Frontal cortex (tissue), 4 donors: ENCODE measurements around the gene SCIN. TPM values are rescaled to one million over a fixed set of nuclear protein-coding genes. Genes with fewer than 3 reads are reported as not detected.
A peak's percentile ranks its signal among the peaks of the same experiment; 100 is the strongest.

ENCODE experiments used
- DNase-seq, 2 donors: peaks; one replicate each; pipeline ENCODE4 v3.0.0; 2012; ENCODE audit warnings: low spot score in 2 of 2
- FAIRE-seq: peaks from 2 replicates; lab custom pipeline; 2012; peaks lifted over from hg19 to GRCh38; lab: Jason Lieb, UNC
- total RNA-seq: library from RNA; depleted of rRNA; stranded (reverse); fragments of >200 nt; gene quantifications from one replicate; pipeline ENCODE4 v1.2.3, GENCODE V29; 2014
- donor health status: control.
- donor health status: control.
- donor health status: control.

Gene SCIN
- total RNA-seq, 1 donor from 2014 or later, result 1.6 TPM

GRCh38 chr7:12601302-12601869 lies 30.9 kb downstream of the SCIN start:
- DNase-seq (no peak), FAIRE-seq (no peak)

GRCh38 chr7:12607134-12607533 lies 36.6 kb downstream of the SCIN start:
- DNase-seq (no peak), FAIRE-seq (no peak)

DNA sequence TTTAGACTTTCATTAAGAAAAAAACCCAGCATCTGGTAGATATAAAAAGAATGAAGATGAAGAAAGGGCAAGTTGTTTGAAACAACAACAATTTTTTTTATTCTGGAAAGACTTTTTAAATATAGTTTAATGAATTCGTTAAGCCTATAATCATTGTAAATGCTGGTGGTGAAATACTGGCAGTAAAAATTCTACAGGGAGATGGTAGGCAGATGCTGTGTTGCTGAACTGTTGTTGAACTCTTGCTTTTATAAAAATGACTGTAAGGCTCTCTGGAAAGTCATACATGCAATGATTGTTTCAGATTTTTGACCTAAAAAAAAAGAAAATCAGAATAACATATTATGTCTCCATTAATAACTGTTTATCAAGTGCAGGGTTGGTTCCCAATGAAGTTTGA lies 39.0 kb downstream of the SCIN start:
- no peak for DNase-seq
- FAIRE-seq, result no peak

DNA sequence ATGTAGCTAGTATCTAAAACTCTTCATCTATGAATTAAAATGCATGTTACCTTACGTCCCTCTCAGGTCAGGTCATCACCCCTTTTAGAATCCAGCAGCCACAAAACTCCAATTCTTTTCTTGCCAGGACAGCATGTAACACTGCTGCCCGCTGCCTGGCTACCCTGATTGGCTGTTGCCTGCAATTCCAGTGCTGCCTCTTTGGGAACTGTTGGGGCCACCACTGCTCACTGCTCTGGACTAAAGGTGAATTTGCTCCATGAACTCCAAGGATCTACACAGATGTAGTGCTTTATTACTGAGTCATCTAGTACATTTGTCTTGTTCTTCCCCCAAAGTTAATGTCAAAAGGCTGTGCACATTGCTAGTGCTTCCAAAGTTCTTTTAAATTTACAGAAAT lies 40.4 kb downstream of the SCIN start:
- FAIRE-seq (no peak), DNase-seq (no peak)

- FAIRE-seq (no peak), DNase-seq (no peak)
These were observed 42.1 kb downstream of the SCIN start for GRCh38 chr7:12612622-12613021.

DNA sequence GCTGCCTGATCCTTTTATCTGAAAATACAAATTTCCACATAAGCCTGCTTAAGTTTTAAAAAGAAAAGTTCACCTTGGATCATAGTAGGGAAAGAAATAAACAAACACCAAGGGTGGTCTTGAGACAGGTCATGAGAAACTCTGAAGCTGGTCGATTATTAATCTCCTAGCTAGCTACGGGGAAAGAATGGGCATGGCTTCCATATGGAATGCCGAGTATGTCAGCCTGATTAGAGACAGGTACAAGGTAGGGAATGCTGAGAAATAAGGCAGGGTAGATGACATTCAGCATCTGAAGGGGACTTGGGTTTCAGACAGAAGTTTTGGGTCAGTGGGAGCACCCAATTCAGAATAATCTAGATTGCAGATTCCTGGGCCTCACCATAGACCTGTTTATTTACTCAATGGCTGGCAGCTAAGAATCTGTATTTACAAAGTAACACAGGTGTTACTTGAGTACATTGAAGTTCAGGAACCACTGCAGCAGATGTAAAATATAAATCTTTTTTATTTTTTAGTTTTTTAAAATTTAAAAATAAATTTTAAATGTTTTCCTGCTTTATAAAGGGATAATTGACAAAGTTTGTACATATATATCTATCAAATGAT lies 49.0 kb downstream of the SCIN start:
- DNase-seq, result no peak
- FAIRE-seq, result peak; percentile 40

GRCh38 chr7:12620371-12620770 lies 49.9 kb downstream of the SCIN start:
- DNase-seq (no peak), FAIRE-seq (no peak)

GRCh38 chr7:12623223-12623622 lies 52.7 kb downstream of the SCIN start:
- DNase-seq, result no peak
- no peak for FAIRE-seq

- DNase-seq, result peak in 1 of 2 donors; percentile 8
- no peak for FAIRE-seq
These were observed 53.5 kb downstream of the SCIN start for GRCh38 chr7:12623885-12624498.

DNA sequence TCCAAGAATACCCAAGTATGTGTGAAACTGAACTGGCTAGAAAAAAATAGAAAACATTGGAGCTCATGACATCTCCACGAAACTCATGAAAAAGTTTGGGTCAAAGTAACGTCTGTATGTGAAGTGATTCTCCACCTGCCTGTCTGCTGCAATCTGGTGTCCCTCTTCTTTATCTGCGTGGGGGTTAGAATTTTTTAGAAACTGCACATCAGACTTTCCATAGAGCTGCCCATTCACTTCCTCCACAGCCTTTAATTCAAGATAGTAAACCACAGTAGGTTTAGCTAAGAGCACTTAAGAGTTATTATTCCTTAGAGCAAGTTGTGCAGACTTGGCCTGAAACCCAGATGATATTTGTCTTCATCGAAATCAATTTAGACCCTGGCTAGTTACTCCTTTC lies 55.3 kb downstream of the SCIN start:
- no peak for DNase-seq
- no peak for FAIRE-seq

DNA sequence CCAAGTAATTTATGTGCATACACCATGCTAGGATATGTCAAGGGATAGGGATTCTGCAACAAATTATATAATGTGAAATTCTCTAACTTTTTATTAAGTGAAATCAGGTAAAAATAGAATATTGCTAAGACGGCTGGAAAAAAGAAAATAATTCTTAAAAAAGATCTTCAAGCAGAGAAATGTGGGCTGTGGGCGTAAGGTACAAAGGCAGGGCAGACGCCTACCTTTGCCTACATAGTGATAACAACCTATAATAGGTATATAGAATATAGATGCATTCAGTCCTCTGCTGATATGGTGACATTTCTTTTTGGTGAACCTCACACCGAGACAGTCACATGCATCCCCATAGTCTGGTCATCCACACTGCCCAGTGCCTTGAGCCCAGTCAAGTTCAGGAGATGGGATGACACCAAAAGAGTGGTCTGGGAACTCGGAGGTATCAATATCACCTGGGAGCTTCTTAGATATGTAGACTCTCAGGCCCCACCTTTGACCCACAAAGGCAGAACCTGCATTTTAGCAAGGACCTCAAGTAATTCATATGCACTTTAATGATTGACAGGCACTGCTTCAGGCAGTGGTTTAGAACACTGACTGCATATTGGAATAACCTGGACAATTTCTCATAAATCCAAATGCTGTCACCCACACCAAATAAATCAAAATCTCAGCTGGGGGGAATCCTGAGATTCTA lies 59.4 kb downstream of the SCIN start:
- no peak for DNase-seq
- no peak for FAIRE-seq

- no peak for DNase-seq
- FAIRE-seq, result no peak
These were observed 59.9 kb downstream of the SCIN start for GRCh38 chr7:12630513-12630819.

GRCh38 chr7:12633582-12633981 lies 63.1 kb downstream of the SCIN start:
- DNase-seq, result no peak
- no peak for FAIRE-seq

- FAIRE-seq (no peak), DNase-seq (no peak)
These were observed 65.3 kb downstream of the SCIN start for GRCh38 chr7:12635830-12636229.

GRCh38 chr7:12637328-12637727 lies 66.8 kb downstream of the SCIN start:
- DNase-seq (no peak), FAIRE-seq (no peak)

- FAIRE-seq, result no peak
- no peak for DNase-seq
These were observed 67.5 kb downstream of the SCIN start for GRCh38 chr7:12637819-12638592.

DNA sequence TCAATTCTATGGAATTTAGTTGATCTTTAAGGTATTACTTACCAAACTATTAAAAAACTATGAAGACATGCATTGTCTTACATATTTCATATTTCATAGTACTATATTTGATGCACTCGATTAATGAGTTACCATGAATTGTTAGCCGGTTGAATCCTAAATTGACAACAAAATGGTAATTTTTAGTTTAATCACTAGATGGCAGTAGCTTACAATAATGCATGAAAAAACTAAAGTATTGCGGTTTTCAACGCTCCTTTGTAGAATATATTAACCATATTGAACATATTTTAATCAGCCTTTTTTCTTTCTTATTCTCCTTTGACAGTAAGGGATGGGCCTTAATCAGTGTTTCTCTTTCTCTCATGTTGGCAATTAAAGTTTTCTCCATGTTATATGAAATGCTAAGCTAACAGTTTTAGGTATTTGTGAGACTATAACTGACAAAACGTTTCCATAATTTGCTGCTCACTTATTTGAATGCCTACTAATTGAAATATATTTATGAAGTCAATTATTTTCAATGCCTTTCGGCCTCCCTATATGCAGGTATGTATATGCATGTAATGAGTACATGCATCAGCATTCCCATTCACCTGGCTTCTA lies 68.4 kb downstream of the SCIN start:
- DNase-seq, result peak in 1 of 2 donors; percentile 10
- FAIRE-seq, result peak; percentile 97

DNA sequence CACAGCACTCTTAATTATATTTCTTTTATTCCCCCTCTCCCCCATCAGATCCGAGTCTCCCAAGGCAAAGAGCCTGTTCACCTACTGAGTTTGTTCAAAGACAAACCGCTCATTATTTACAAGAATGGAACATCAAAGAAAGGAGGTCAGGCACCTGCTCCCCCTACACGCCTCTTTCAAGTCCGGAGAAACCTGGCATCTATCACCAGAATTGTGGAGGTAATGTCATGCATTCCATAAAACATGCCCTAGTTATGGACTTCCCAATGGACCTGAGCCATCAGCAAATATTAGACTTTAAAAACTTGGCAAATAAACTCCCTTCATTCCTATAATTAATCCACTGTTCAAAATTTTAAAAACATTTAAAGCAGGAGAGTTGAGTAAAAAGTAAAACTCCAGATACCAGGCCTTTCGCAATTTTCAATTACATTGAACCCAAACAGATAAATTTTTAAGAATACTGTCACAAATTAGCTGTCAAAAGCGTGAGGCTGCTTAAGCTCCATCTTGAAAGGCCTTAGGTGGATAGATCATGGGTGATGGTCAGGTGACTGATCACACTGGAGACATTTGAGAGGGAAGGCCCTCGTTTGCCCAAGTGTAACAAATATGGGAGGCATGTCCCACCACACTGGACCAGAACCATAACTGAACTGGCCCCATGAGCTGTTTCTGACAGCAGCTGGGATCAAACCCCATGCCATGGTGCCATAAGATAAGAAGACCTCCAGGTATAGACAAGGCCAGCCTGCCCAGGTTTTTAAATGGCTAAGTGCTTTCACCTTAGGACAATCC lies 70.0 kb downstream of the SCIN start:
- no peak for DNase-seq
- FAIRE-seq, result no peak

GRCh38 chr7:12641196-12641595 lies 70.7 kb downstream of the SCIN start:
- DNase-seq (no peak), FAIRE-seq (no peak)
